Measurements from ENCODE around the gene DLGAP4.
A peak's percentile ranks its signal among the peaks of the same experiment; 100 is the strongest.

GRCh38 chr20:36541768-36542488 lies 235.8 kb downstream of the DLGAP4 start:
- TF ChIP-seq CTCF (conservative IDR thresholded peaks at IDR 0.05 in 1 of 2, IDR thresholded peaks at IDR 0.05 in 1 of 2; ENCODE audit: extremely low read depth in 1 of 2, insufficient read depth in 1 of 2, low read depth in 1 of 2, low read length in 2 of 2), result peak; percentile 16 to 48
- no peak for TF ChIP-seq EZH2 (IDR thresholded peaks at IDR 0.05; ENCODE audit: borderline replicate concordance, low read length)
